Epithelial cell of prostate (primary cell): ENCODE measurements around the gene LHPP.
A peak's percentile ranks its signal among the peaks of the same experiment; 100 is the strongest.
"Not testable (repeated sequence)": the region's sequence is repeated elsewhere in the genome, so short reads cannot be mapped to it uniquely, and the experiment has no call there.

Experiments
- DNase-seq: peaks from one replicate; pipeline ENCODE4 v3.0.0-alpha.2; 2011; ENCODE audit warnings: low read depth, low spot score
- H3K27ac ChIP-seq: fragments of 450-650 bp; 2 replicates; pipeline ENCODE4 v1.5.1; 2017; ENCODE audit warnings: mild to moderate bottlenecking

LHPP gene, protein sequence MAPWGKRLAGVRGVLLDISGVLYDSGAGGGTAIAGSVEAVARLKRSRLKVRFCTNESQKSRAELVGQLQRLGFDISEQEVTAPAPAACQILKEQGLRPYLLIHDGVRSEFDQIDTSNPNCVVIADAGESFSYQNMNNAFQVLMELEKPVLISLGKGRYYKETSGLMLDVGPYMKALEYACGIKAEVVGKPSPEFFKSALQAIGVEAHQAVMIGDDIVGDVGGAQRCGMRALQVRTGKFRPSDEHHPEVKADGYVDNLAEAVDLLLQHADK

GRCh38 chr10:124461642-124462347 is at the start of gene LHPP:
LHPP (plus strand) TSS chr10:124461823; CDS start chr10:124461863, 40 bp downstream.
- DNase-seq, result peak; percentile 24
- peak within 1 kb of the TSS; percentile 55 for H3K27ac ChIP-seq

- no peak for DNase-seq
- no peak overlapping the region for H3K27ac ChIP-seq
Observed at GRCh38 chr10:124414076-124414475, 47.5 kb upstream of the LHPP start.

DNA sequence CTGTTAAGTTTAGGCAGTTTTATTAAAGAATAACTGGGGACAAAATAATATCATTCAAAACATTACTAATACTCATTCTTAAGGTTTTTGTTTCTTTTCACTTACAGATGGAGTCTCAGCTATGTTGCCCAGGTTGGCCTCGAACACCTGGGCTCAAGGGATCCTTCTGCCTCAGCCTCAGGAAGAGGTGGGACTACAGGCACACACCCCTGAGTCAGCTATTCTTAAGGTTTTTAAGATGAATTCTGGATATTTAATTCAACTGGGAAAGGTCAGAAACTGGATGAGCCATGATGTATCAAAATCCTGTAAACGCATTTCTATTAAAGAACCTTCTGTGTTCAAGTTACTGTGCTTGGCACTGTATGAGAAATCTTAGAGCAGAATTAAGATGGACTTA is 46.4 kb upstream of the LHPP start:
- no peak for DNase-seq
- no peak overlapping the region for H3K27ac ChIP-seq

DNA sequence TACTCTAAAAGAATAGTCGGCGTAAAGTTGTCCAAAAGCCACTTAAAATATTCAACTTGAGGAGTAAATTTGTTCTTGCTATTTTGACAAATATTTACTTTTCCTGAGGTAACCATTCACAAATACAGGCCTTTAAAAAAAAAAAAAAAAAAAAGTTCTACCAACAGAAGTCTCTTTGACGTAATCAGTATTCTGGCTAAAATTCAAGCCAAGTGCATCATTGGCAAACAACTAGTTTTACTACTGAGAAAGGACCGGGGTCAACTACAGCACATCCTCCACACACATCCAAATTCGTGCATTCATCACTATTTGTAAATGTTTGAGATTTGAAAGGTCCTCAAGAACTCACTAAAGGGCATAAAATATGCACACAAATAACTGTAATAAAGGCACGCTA is 44.9 kb upstream of the LHPP start:
- no peak overlapping the region for H3K27ac ChIP-seq
- DNase-seq, result no peak

DNA sequence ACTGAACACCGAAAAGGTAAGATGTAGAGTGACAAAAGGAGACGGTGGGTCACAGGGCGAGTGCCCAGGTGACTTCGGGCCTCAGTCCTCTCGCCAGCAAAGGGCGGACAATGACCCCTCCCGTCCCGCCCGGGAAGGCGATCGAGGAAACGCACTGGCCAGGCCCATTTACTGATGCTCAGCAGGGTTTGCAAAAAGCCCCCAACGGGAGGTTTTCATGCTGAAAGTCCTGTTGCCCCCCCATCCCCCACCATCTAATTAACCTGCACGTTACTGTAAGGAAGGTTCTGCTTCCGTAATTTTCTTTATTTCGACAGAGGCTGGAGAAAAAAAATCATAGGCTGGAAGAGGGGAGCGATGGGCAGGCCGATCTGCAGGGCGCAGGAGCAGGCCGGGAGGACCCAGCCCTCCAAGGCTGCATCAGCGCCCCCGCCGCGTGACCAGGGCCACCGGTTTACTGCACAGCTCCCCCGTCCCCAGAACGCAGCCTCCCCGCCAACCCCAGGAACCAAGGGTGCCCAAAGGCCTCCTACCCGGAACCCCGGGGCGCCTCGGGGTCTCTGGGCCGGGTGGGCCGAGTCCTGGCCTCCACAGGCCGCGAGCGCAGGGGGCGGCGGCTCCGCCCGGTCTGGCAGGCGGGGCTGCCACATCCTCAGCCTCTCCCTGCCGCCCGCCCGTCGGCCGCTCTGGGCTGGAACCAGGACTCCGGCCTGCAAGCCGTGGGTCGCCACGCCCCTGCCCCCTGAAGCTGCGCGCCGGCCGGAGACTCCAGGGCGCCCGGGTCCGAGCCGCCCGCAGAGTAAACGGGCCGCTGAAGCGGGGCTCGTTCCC is 43.5 kb upstream of the LHPP start:
- H3K27ac ChIP-seq, result peak overlapping the region; percentile 48
- DNase-seq, result no peak

DNA sequence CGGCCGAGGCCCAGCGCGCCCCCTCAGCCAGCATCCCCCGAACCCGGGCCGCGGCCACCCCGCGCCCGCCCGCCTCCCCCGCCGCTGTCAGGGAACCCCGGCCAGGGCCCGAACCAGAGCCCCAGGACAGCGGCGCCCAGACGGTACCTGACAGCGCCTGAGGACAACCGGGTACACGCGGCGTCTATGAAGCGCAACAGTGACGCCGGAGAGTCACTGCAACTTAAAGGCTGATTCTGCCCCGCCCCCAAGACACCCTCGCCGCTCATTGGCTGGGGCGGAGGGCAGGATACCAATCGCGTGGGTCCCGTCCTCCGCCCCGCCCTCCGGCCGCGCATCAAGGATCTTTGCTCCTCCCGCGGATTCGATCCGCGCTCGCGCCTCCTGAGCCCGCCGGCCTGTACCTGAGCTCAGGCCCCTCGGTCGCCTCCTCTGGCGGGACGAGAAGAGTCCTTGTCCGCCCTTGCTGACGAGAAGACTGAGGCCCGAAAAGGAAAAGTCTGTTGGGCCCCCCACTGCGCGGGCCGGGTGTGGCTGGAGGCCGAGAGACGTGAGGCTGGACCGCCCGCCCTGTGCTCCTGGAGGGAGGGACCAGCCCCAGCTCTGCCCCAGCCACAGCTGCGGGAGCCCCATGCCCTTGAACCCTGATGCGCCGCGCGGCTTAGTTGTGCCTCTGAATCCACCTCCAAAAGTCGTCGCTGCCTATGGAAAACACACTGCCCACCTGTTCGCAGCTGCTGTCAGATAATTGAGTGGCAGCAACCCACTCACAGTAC is 42.7 kb upstream of the LHPP start, which contains the start of gene OAT:
Gene OAT, minus strand, starts transcription at position 198 of the 776 bp plus-strand sequence. CDS start 6,752 bp downstream, outside the sequence.
- DNase-seq, result peak; percentile 66
- H3K27ac ChIP-seq, result peak within 1 kb of the TSS; percentile 48

- H3K27ac ChIP-seq, result no peak overlapping the region
- DNase-seq, result no peak
Observed at GRCh38 chr10:124419635-124420034, 42.0 kb upstream of the LHPP start.

- no peak overlapping the region for H3K27ac ChIP-seq
- DNase-seq, result no peak
Observed at GRCh38 chr10:124420254-124420653, 41.4 kb upstream of the LHPP start.

DNA sequence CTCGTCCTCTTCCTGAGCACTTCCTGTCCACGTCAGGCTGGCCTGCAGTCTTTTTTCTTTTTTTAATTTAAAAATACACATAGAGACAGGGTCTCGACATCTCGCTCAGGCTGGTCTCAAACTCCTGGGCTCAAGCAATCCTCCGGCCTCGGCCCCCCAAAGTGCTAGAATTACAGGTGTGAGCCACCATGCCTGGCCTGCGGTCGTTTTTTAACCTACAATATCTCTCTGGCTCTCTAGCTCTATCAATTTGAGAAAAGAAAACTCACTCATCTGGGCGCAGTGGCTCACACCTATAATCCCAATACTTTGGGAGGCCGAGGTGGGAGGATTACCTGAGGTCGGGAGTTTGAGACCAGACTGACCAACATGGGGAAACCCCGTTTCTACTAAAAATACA is 38.9 kb upstream of the LHPP start:
- DNase-seq, result no peak
- no peak overlapping the region for H3K27ac ChIP-seq

GRCh38 chr10:124423813-124424212 is 37.8 kb upstream of the LHPP start:
- no peak overlapping the region for H3K27ac ChIP-seq
- no peak for DNase-seq

DNA sequence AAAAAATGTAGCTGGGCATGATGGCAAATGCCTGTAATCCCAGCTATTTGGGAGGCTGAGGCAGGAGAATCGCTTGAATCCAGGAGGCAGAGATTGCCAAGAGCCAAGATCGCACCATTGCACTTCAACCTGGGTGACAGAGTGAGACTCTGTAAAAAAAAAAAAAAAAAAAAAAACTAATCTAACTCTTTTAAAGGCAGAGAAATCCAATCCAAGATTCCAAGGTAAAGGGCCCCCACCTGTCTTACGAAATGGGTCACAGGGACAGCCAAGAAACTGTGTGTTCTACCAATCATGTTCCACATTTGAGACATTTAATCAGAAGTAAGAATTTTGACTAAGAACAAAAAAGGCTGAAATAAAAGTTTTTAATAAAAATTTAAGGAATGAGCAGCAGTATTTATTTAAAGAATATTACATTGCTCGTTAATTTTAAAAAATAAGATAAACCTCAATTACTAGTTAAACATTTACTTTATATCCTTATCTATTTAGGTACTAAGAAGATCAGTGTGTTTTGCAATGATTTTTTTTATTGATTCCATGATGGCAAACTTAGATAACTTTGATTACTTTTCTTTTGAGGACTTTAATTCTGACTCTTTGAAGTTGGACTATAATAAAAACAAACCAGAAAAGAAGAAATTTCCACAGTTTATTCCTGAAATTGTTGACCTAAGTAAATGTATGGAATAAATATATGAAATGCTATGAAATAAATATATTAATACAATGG is 36.2 kb upstream of the LHPP start:
- H3K27ac ChIP-seq, result no peak overlapping the region
- no peak for DNase-seq

- no peak overlapping the region for H3K27ac ChIP-seq
- DNase-seq, result no peak
Observed at GRCh38 chr10:124428207-124428777, 33.3 kb upstream of the LHPP start.

- no peak overlapping the region for H3K27ac ChIP-seq
Observed at GRCh38 chr10:124429576-124429975, 32.0 kb upstream of the LHPP start.

DNA sequence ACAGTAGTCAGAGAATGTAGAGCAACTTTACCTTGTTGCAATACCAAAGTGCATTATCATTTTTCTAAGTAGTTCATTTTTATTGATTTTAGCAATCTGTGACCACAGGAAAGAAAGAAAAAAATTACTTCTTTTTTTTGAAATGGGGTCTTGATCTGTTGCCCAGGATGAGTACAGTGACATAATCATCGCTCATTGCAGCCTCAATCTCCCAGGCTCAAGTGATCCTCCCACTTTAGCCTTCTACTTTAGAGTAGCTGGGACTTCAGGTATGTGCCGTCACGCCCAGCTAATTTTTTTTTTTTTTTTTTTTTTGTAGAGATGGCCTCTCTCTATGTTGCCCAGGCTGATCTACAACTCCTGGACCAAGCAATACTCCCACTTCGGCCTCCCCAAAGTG is 31.5 kb upstream of the LHPP start:
- no peak overlapping the region for H3K27ac ChIP-seq
- DNase-seq, result no peak

More at GRCh38 chr10:124429576-124429975, 32.0 kb upstream of the LHPP start:
- DNase-seq, result no peak

- DNase-seq, result no peak
- no peak overlapping the region for H3K27ac ChIP-seq
Observed at GRCh38 chr10:124433461-124433860, 28.2 kb upstream of the LHPP start.

- H3K27ac ChIP-seq, result peak overlapping the region; percentile 84
- not testable (repeated sequence) for DNase-seq
Observed at GRCh38 chr10:124435683-124436082, 25.9 kb upstream of the LHPP start.

GRCh38 chr10:124436191-124436638 is 25.4 kb upstream of the LHPP start:
- peak overlapping the region; percentile 84 for H3K27ac ChIP-seq
- DNase-seq, result peak; percentile 90

DNA sequence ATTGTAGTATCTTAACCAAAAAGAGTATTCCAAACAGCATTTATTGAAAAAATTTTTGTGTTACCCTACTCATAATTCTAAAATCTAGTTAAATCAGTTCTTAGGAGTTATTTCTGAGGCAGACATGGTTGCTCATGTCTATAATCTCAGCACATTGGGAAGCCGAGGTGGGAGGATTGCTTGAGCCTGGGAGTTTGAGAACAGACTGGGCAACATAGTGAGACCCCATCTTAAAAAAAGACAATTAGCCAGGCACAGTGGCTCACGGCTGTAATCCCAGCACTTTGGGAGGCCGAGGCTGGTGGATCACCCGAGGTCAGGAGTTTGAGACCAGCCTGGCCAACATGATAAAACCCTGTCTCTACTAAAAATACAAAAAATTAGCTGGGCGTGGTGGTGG is 19.9 kb upstream of the LHPP start:
- DNase-seq, H3K27ac ChIP-seq: not testable (repeated sequence)
